Measurements from ENCODE around the gene PRDM7.
"Not testable (repeated sequence)": the region's sequence is repeated elsewhere in the genome, so short reads cannot be mapped to it uniquely, and the experiment has no call there.

DNA sequence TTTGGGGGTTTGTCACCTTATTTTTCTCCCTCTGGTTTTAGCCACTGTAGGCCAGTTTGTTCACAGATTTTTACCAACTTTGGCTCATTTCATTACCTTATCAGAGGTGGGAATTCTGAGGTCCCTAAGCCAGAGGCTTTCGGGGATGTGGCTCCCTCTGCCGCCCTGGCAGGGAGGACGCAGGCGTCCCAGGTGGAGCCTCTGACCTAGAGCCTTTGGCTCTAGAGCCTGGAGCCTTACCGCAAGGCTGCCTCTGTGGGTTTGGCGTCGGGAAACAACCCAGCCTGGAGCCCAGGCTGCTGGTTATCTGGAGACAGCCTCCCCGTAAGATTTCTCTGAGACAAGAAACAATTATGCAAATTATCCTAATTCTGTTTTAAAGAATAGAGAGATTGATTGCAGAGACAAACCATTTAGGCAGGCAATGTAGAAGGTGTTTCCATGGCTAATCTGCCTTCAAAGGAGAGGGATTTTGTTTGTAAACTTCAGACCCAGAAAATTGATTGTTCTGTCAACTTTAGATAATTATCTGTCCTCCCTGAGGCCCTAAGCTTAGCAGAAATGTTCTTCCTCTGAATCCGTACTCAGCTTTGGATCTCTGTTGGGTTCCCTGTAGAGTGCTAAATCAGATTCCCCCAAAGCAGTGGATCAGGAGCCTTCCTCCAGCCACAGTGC is 20.0 kb upstream of the PRDM7 start:
- TF ChIP-seq, protein P1, sequence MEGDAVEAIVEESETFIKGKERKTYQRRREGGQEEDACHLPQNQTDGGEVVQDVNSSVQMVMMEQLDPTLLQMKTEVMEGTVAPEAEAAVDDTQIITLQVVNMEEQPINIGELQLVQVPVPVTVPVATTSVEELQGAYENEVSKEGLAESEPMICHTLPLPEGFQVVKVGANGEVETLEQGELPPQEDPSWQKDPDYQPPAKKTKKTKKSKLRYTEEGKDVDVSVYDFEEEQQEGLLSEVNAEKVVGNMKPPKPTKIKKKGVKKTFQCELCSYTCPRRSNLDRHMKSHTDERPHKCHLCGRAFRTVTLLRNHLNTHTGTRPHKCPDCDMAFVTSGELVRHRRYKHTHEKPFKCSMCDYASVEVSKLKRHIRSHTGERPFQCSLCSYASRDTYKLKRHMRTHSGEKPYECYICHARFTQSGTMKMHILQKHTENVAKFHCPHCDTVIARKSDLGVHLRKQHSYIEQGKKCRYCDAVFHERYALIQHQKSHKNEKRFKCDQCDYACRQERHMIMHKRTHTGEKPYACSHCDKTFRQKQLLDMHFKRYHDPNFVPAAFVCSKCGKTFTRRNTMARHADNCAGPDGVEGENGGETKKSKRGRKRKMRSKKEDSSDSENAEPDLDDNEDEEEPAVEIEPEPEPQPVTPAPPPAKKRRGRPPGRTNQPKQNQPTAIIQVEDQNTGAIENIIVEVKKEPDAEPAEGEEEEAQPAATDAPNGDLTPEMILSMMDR (IDR thresholded peaks at IDR 0.05): not testable (repeated sequence)
- TF ChIP-seq POLR2A (IDR thresholded peaks at IDR 0.05); EP300 (IDR thresholded peaks at IDR 0.05; ENCODE audit: low read depth); POLR2AphosphoS5 (IDR thresholded peaks at IDR 0.05): not testable (repeated sequence)
